Measurements from ENCODE around the gene HMGCL. TPM values are rescaled to one million over a fixed set of nuclear protein-coding genes. Genes with fewer than 3 reads are reported as not detected.
"Not testable (repeated sequence)": the region's sequence is repeated elsewhere in the genome, so short reads cannot be mapped to it uniquely, and the experiment has no call there.

HMGCL gene
- polyA plus RNA-seq (2013, experiment 1 of 2), result 7.2 TPM
- 13.2 TPM for polyA plus RNA-seq (2013, experiment 2 of 2)

- Histone ChIP-seq H3K27ac (ENCODE audit: low read depth, low read length) (peak within 1 kb of the TSS; percentile 90), H3K4me3 (ENCODE audit: low read length) (peak within 1 kb of the TSS; percentile 96), H3K9ac (ENCODE audit: low read depth, low read length) (peak within 1 kb of the TSS; percentile 93), H3K9me3 (ENCODE audit: insufficient read depth, low read depth, low read length) (no peaks in the 10 kb centered on the region), H3K27me3 (ENCODE audit: insufficient read depth, low read length) (no peaks in the 10 kb centered on the region), H3K4me1 (ENCODE audit: insufficient read depth, low read length) (no peaks in the 10 kb centered on the region), H3K36me3 (ENCODE audit: insufficient read depth, low read length) (no peaks in the 10 kb centered on the region)
- WGBS, result under 1% methylated on average over 39 of the region's 42 CpGs
Observed at GRCh38 chr1:23825076-23825761, at the start of gene HMGCL. HMGCL (minus strand) TSS chr1:23825429; CDS start chr1:23825415, 14 bp downstream.

- Histone ChIP-seq H3K27me3 (ENCODE audit: insufficient read depth, low read length) (peaks cover 20% of the 10 kb centered on the region), H3K9ac (ENCODE audit: low read depth, low read length) (no peak overlapping the region), H3K27ac (ENCODE audit: low read depth, low read length) (no peak overlapping the region), H3K4me3 (ENCODE audit: low read length) (no peak overlapping the region), H3K4me1 (ENCODE audit: insufficient read depth, low read length) (no peaks in the 10 kb centered on the region), H3K36me3 (ENCODE audit: insufficient read depth, low read length) (no peaks in the 10 kb centered on the region), H3K9me3 (ENCODE audit: insufficient read depth, low read depth, low read length) (no peaks in the 10 kb centered on the region)
- WGBS, result 88% methylated on average over 3 of the region's 3 CpGs
Observed at GRCh38 chr1:23872421-23872820, 47.2 kb upstream of the HMGCL start.

DNA sequence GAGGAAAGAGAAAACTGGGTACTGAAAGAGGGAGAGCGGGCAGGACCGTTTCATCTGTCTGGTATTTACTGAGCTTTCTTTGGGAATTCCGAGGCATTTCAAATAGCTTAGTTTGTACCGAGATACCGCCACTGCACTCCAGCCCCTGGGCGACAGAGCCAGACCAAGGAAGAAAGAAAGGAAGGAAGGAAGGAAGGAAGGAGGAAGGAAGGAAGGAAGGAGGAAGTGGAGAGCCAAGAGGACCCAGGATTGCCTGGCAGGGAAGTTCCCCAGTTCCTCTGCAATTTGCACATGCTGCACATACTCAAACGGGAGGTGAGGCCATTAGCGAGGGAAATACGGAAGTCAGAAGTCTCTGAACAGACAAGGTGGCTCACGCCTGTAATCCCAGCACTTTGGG is 43.8 kb upstream of the HMGCL start:
- no peaks in the 10 kb centered on the region for H3K36me3 ChIP-seq (ENCODE audit: insufficient read depth, low read length)
- 89% methylated on average over 10 of the region's 10 CpGs for WGBS
- no peaks in the 10 kb centered on the region for H3K4me1 ChIP-seq (ENCODE audit: insufficient read depth, low read length)
- H3K9ac ChIP-seq (ENCODE audit: low read depth, low read length), result no peak overlapping the region
- no peak overlapping the region for H3K4me3 ChIP-seq (ENCODE audit: low read length)
- no peaks in the 10 kb centered on the region for H3K9me3 ChIP-seq (ENCODE audit: insufficient read depth, low read depth, low read length)
- H3K27me3 ChIP-seq (ENCODE audit: insufficient read depth, low read length), result peaks cover 34% of the 10 kb centered on the region
- no peak overlapping the region for H3K27ac ChIP-seq (ENCODE audit: low read depth, low read length)

- Histone ChIP-seq H3K27me3 (ENCODE audit: insufficient read depth, low read length) (peaks cover 34% of the 10 kb centered on the region), H3K36me3 (ENCODE audit: insufficient read depth, low read length) (no peaks in the 10 kb centered on the region), H3K4me3 (ENCODE audit: low read length) (peak overlapping the region; percentile 64), H3K4me1 (ENCODE audit: insufficient read depth, low read length) (no peaks in the 10 kb centered on the region), H3K27ac (ENCODE audit: low read depth, low read length) (no peak overlapping the region), H3K9me3 (ENCODE audit: insufficient read depth, low read depth, low read length) (no peaks in the 10 kb centered on the region), H3K9ac (ENCODE audit: low read depth, low read length) (no peak overlapping the region)
- WGBS, result 55% methylated on average over 20 of the region's 20 CpGs
Observed at GRCh38 chr1:23868557-23869016, 43.4 kb upstream of the HMGCL start.

DNA sequence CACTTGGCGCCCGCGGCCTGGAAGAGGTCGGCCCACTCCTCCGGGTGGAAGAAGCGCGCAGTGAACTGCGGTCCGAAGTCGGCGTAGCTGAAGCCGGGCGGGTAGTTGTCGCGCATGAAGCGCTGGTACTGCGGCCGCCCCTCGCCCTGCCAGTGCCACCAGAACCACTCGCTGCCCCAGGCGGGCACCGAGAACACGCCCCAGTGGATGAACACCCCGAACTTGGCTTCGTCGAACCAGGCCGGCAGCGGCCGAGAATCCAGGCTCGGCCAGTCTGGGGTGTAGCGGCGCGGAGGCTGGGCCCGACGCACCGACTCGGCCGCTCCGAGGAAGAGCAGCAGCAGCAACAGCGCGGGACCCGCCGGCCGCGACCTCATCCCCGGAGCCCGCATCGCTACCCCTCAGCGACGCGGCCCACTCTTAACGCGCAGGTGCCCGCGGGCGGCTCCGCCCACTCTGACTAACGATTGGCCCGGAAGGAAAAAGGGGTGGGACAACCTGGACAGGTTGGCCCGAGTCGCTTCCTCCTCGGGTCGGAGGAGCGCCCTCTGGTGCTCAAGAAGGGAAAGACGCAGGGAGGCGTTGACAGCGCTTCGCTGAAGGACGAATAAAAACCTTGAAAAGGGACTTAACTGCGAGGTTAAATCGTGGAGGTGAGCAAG is 42.8 kb upstream of the HMGCL start, which contains the start of gene FUCA1:
TSS of gene FUCA1 (minus strand) at position 396 of the 662 bp plus-strand sequence. CDS start at position 392, 4 bp downstream.
- H3K36me3 ChIP-seq (ENCODE audit: insufficient read depth, low read length), result no peaks in the 10 kb centered on the region
- H3K27ac ChIP-seq (ENCODE audit: low read depth, low read length), result no peak within 1 kb of the TSS
- no peaks in the 10 kb centered on the region for H3K4me1 ChIP-seq (ENCODE audit: insufficient read depth, low read length)
- peaks cover 34% of the 10 kb centered on the region for H3K27me3 ChIP-seq (ENCODE audit: insufficient read depth, low read length)
- peak within 1 kb of the TSS; percentile 64 for H3K4me3 ChIP-seq (ENCODE audit: low read length)
- H3K9ac ChIP-seq (ENCODE audit: low read depth, low read length), result peak within 1 kb of the TSS; percentile 34
- WGBS, result under 1% methylated on average over 71 of the region's 71 CpGs
- no peaks in the 10 kb centered on the region for H3K9me3 ChIP-seq (ENCODE audit: insufficient read depth, low read depth, low read length)

DNA sequence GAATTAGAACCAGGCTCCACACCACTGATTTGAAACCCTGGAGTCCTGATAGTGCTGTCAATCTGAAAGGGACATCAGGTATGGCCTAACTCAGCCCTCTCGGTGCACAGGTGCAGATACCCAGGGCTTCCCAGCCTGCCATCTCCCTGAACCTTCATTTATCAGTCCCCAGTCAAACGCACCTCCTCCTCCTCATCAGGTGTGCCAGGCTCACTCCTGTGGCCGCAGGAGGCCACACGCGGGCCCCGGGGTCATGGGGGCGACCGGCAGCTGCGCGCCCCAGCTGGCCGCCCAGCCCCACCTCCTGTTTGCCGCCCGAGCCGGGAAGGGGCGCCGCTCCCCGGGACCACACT is 42.3 kb upstream of the HMGCL start:
- no peaks in the 10 kb centered on the region for H3K4me1 ChIP-seq (ENCODE audit: insufficient read depth, low read length)
- H3K36me3 ChIP-seq (ENCODE audit: insufficient read depth, low read length), result no peaks in the 10 kb centered on the region
- peak overlapping the region; percentile 64 for H3K4me3 ChIP-seq (ENCODE audit: low read length)
- H3K9me3 ChIP-seq (ENCODE audit: insufficient read depth, low read depth, low read length), result no peaks in the 10 kb centered on the region
- peak overlapping the region; percentile 34; the same call in 1 of the 2 replicates for H3K9ac ChIP-seq (ENCODE audit: low read depth, low read length)
- WGBS, result 3% methylated on average over 17 of the region's 17 CpGs
- peaks cover 34% of the 10 kb centered on the region for H3K27me3 ChIP-seq (ENCODE audit: insufficient read depth, low read length)
- no peak overlapping the region for H3K27ac ChIP-seq (ENCODE audit: low read depth, low read length)

- H3K27ac ChIP-seq (ENCODE audit: low read depth, low read length), result no peak overlapping the region
- H3K9me3 ChIP-seq (ENCODE audit: insufficient read depth, low read depth, low read length), result no peaks in the 10 kb centered on the region
- no peak overlapping the region for H3K9ac ChIP-seq (ENCODE audit: low read depth, low read length)
- peaks cover 34% of the 10 kb centered on the region for H3K27me3 ChIP-seq (ENCODE audit: insufficient read depth, low read length)
- 96% methylated on average over 4 of the region's 4 CpGs for WGBS
- H3K4me1 ChIP-seq (ENCODE audit: insufficient read depth, low read length), result no peaks in the 10 kb centered on the region
- no peaks in the 10 kb centered on the region for H3K36me3 ChIP-seq (ENCODE audit: insufficient read depth, low read length)
- H3K4me3 ChIP-seq (ENCODE audit: low read length), result no peak overlapping the region
Observed at GRCh38 chr1:23865543-23865930, 40.3 kb upstream of the HMGCL start.

DNA sequence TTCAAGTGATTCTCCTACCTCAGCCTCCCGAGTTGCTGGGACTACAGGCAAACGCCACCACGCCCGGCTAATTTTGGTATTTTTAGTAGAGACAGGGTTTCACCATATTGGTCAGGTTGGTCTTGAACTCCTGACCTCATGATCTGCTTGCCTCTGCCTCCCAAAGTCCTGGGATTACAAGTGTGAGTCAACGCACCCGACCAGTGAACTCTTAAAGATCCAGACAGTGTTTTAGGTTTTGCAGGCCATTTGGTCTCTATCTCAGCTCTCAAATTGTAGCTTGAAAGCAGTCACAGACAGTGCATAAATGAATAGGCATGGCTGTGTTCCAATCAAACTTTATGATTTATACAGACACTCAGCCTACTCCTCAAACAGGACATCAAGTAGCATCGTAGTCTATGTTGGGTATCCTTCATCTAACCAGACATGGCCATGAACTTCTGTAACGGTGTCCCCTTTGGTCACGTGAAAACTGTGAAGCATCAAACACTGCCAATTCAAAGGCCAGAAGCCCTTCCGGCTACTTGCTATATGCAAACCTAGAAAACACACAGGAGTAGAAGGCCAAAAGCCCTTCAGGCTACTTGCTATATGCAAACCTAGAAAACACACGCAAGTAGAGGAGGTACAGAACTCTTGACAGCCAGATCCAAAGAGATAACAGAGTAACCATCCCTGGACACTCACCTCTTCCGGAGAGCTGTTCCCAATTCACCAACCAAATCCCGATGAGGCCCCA is 39.7 kb upstream of the HMGCL start:
- Histone ChIP-seq H3K27me3 (ENCODE audit: insufficient read depth, low read length) (peaks cover 34% of the 10 kb centered on the region), H3K9me3 (ENCODE audit: insufficient read depth, low read depth, low read length) (no peaks in the 10 kb centered on the region), H3K4me3 (ENCODE audit: low read length) (no peak overlapping the region), H3K4me1 (ENCODE audit: insufficient read depth, low read length) (no peaks in the 10 kb centered on the region), H3K27ac (ENCODE audit: low read depth, low read length) (no peak overlapping the region), H3K36me3 (ENCODE audit: insufficient read depth, low read length) (no peaks in the 10 kb centered on the region), H3K9ac (ENCODE audit: low read depth, low read length) (no peak overlapping the region)
- 91% methylated on average over 13 of the region's 13 CpGs for WGBS

DNA sequence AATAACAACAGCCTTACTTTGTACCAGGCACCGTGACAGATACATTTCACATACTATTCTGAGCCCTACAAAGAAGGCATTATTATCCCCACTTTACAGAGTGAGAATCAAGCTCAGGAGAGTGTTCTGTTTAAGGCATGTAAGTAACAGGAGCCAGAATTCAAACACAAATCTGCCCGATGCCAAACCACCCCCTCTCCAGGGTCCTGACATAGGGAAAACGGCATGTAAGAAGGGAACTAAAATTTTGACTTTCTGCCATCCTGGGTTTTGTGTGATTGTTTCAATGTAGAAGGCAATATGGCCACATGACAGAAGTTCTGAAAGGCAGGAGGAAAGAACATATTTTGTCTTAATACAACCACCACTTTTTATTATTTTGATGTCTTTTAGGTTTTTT is 37.4 kb upstream of the HMGCL start:
- Histone ChIP-seq H3K9me3 (ENCODE audit: insufficient read depth, low read depth, low read length) (no peaks in the 10 kb centered on the region), H3K27me3 (ENCODE audit: insufficient read depth, low read length) (peaks cover 17% of the 10 kb centered on the region), H3K9ac (ENCODE audit: low read depth, low read length) (no peak overlapping the region), H3K4me3 (ENCODE audit: low read length) (no peak overlapping the region), H3K4me1 (ENCODE audit: insufficient read depth, low read length) (no peaks in the 10 kb centered on the region), H3K27ac (ENCODE audit: low read depth, low read length) (no peak overlapping the region), H3K36me3 (ENCODE audit: insufficient read depth, low read length) (no peaks in the 10 kb centered on the region)
- WGBS, result 83% methylated on average over 2 of the region's 3 CpGs

- H3K27ac ChIP-seq (ENCODE audit: low read depth, low read length), result no peak overlapping the region
- H3K9me3 ChIP-seq (ENCODE audit: insufficient read depth, low read depth, low read length), result 0 out of 2 replicates have a peak, but pooled peaks cover 2% of the 10 kb centered on the region
- H3K27me3 ChIP-seq (ENCODE audit: insufficient read depth, low read length), result no peaks in the 10 kb centered on the region
- H3K4me1 ChIP-seq (ENCODE audit: insufficient read depth, low read length), result no peaks in the 10 kb centered on the region
- H3K36me3 ChIP-seq (ENCODE audit: insufficient read depth, low read length), result no peaks in the 10 kb centered on the region
- H3K4me3 ChIP-seq (ENCODE audit: low read length), result no peak overlapping the region
- WGBS, result 41% methylated on average over 2 of the region's 2 CpGs
- H3K9ac ChIP-seq (ENCODE audit: low read depth, low read length), result no peak overlapping the region
Observed at GRCh38 chr1:23854568-23854967, 29.3 kb upstream of the HMGCL start.

- H3K36me3 ChIP-seq (ENCODE audit: insufficient read depth, low read length); H3K9me3 ChIP-seq (ENCODE audit: insufficient read depth, low read depth, low read length); H3K4me1 ChIP-seq (ENCODE audit: insufficient read depth, low read length); H3K27me3 ChIP-seq (ENCODE audit: insufficient read depth, low read length); H3K9ac ChIP-seq (ENCODE audit: low read depth, low read length); H3K27ac ChIP-seq (ENCODE audit: low read depth, low read length); H3K4me3 ChIP-seq (ENCODE audit: low read length): not testable (repeated sequence)
- 90% methylated on average over 27 of the region's 34 CpGs for WGBS
Observed at GRCh38 chr1:23853124-23853523, 27.9 kb upstream of the HMGCL start.
